GM18505 (cell line): ENCODE data around the gene NAGS.

Experiments
- ATAC-seq: cut with Tn5 transposase; IDR thresholded peaks from one replicate; pipeline ENCODE4 v1.9.1; 2021; ENCODE audit not compliant: unreplicated experiment
- POLR2A ChIP-seq: IDR thresholded peaks from 4 replicates; pipeline ENCODE4 v1.6.1; 2011; ENCODE audit warnings: borderline replicate concordance; ENCODE audit not compliant: insufficient read depth, insufficient read length; ENCODE audit errors: extremely low read depth

The NAGS gene

GRCh38 chr17:44049294-44050060 lies 45.1 kb downstream of the NAGS start:
- TF ChIP-seq POLR2A = no peak

DNA sequence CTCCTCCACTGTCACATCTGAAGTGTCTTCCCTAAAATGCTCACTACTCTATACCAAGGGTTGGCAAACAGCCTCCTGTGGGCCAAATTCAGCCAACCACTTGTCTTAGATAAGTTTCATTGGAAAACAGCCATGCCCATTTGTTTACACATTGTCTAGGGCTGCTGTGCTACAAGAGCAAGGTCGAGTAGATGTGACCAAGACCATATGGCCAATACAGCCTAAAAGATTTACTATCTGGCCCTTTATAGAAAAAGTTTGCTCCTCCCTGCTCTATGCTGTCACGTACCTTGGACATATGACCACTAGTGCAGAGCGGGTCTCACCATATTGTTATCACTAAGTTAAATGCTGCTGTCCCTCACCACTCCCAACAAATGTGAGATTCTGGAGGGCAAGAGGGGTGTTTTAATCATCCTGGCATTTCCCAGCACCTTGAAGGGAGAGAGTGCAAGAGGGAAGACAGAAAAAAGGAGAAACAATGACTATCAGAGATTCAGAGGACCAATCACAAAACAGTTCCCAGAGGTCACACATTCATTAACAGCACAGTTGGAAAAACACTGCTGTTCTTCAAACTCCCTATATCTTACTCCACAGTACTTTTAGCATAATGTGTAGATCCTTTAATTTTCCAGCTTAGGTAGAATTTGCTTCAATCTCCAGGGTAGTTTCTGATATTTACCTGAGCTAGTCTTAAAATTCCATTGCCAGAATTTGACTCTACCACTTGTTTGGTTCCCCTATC lies 48.9 kb downstream of the NAGS start:
- ATAC-seq = no peak
- TF ChIP-seq POLR2A = no peak

More at GRCh38 chr17:44049294-44050060, 45.1 kb downstream of the NAGS start:
- no peak for ATAC-seq
